ENCODE data around the gene KCNJ1.

Gene KCNJ1

GRCh38 chr11:128867277-128867676 is at the start of gene KCNJ1:
KCNJ1 (minus strand) TSS chr11:128867296; CDS start chr11:128840243, 27,053 bp downstream.
- DNase-seq (ENCODE audit: low read depth in 3 of 3, low spot score in 1 of 3): no peak

- no peak for DNase-seq (ENCODE audit: low read depth in 3 of 3, low spot score in 1 of 3)
Observed at GRCh38 chr11:128916681-128917080, 49.6 kb upstream of the KCNJ1 start.

- no peak for DNase-seq (ENCODE audit: low read depth in 3 of 3, low spot score in 1 of 3)
Observed at GRCh38 chr11:128916037-128916572, 49.0 kb upstream of the KCNJ1 start.

- DNase-seq (ENCODE audit: low read depth in 3 of 3, low spot score in 1 of 3): no peak
Observed at GRCh38 chr11:128915149-128915521, 48.0 kb upstream of the KCNJ1 start.

- no peak for DNase-seq (ENCODE audit: low read depth in 3 of 3, low spot score in 1 of 3)
Observed at GRCh38 chr11:128914216-128915148, 47.4 kb upstream of the KCNJ1 start.

GRCh38 chr11:128913806-128914205 is 46.7 kb upstream of the KCNJ1 start:
- no peak for DNase-seq (ENCODE audit: low read depth in 3 of 3, low spot score in 1 of 3)

GRCh38 chr11:128911701-128912100 is 44.6 kb upstream of the KCNJ1 start:
- no peak for DNase-seq (ENCODE audit: low read depth in 3 of 3, low spot score in 1 of 3)

GRCh38 chr11:128911239-128911638 is 44.1 kb upstream of the KCNJ1 start:
- DNase-seq (ENCODE audit: low read depth in 3 of 3, low spot score in 1 of 3): no peak

- DNase-seq (ENCODE audit: low read depth in 3 of 3, low spot score in 1 of 3): no peak
Observed at GRCh38 chr11:128910576-128910975, 43.5 kb upstream of the KCNJ1 start.

GRCh38 chr11:128909438-128910125 is 42.5 kb upstream of the KCNJ1 start:
- DNase-seq (ENCODE audit: low read depth in 3 of 3, low spot score in 1 of 3): no peak

- no peak for DNase-seq (ENCODE audit: low read depth in 3 of 3, low spot score in 1 of 3)
Observed at GRCh38 chr11:128908391-128909246, 41.5 kb upstream of the KCNJ1 start.

- no peak for DNase-seq (ENCODE audit: low read depth in 3 of 3, low spot score in 1 of 3)
Observed at GRCh38 chr11:128907585-128907984, 40.5 kb upstream of the KCNJ1 start.

GRCh38 chr11:128906185-128907050 is 39.3 kb upstream of the KCNJ1 start:
- no peak for DNase-seq (ENCODE audit: low read depth in 3 of 3, low spot score in 1 of 3)

GRCh38 chr11:128905345-128906184 is 38.5 kb upstream of the KCNJ1 start:
- no peak for DNase-seq (ENCODE audit: low read depth in 3 of 3, low spot score in 1 of 3)

- no peak for DNase-seq (ENCODE audit: low read depth in 3 of 3, low spot score in 1 of 3)
Observed at GRCh38 chr11:128904656-128905344, 37.7 kb upstream of the KCNJ1 start.

- DNase-seq (ENCODE audit: low read depth in 3 of 3, low spot score in 1 of 3): no peak
Observed at GRCh38 chr11:128904303-128904655, 37.2 kb upstream of the KCNJ1 start.

GRCh38 chr11:128903248-128904061 is 36.4 kb upstream of the KCNJ1 start:
- no peak for DNase-seq (ENCODE audit: low read depth in 3 of 3, low spot score in 1 of 3)

GRCh38 chr11:128902515-128903066 is 35.5 kb upstream of the KCNJ1 start:
- DNase-seq (ENCODE audit: low read depth in 3 of 3, low spot score in 1 of 3): no peak
